GM23338 (cell line): Measurements from ENCODE around the gene OR1I1. TPM values are rescaled to one million over a fixed set of nuclear protein-coding genes. Genes with fewer than 3 reads are reported as not detected.

Experiments used
- ATAC-seq: fragments of 200-7000 bp; cut with Tn5 transposase; 3 replicates; pipeline ENCODE4 v1.9.1; 2020
- DNase-seq: peaks from one replicate; pipeline ENCODE4 v3.0.0-alpha.2; 2015; ENCODE audit warnings: low spot score
- H2AFZ ChIP-seq: fragments of 200-600 bp; sonication (generic); 2 replicates; pipeline ENCODE4 v1.8.0; 2016; ENCODE audit warnings: antibody characterized with exemption, mild to moderate bottlenecking, moderate library complexity
- H3F3A ChIP-seq: fragments of 200-600 bp; sonication (generic); replicated peaks from 2 replicates; pipeline ENCODE4 v1.8.0; 2017; ENCODE audit warnings: antibody characterized with exemption, mixed run types, low read depth
- H3K27ac ChIP-seq: fragments of 200-600 bp; sonication (generic); 2 replicates; pipeline ENCODE4 v1.6.1; 2016; ENCODE audit warnings: low read depth
- H3K27me3 ChIP-seq: fragments of 200-600 bp; sonication (generic); 2 replicates; pipeline ENCODE4 v1.8.0; 2016; ENCODE audit warnings: mild to moderate bottlenecking, mixed run types, moderate library complexity; ENCODE audit not compliant: insufficient read depth
- H3K36me3 ChIP-seq: fragments of 200-600 bp; sonication (generic); 2 replicates; pipeline ENCODE4 v1.8.0; 2016; ENCODE audit warnings: mild to moderate bottlenecking; ENCODE audit not compliant: insufficient read depth
- H3K4me1 ChIP-seq: fragments of 200-600 bp; sonication (generic); 2 replicates; pipeline ENCODE4 v1.8.0; 2016; ENCODE audit warnings: mild to moderate bottlenecking, moderate library complexity; ENCODE audit not compliant: insufficient read depth
- H3K4me2 ChIP-seq: fragments of 200-600 bp; sonication (generic); 2 replicates; pipeline ENCODE4 v1.7.1; 2017; ENCODE audit warnings: mixed run types
- H3K4me3 ChIP-seq: fragments of 200-600 bp; sonication (generic); 2 replicates; pipeline ENCODE4 v1.6.1; 2016; ENCODE audit warnings: mixed run types
- H3K79me2 ChIP-seq: fragments of 200-600 bp; sonication (generic); replicated peaks from 2 replicates; pipeline ENCODE4 v1.8.0; 2017; ENCODE audit warnings: mild to moderate bottlenecking; ENCODE audit not compliant: insufficient read depth
- H3K9me2 ChIP-seq: fragments of 200-600 bp; sonication (generic); 2 replicates; pipeline ENCODE4 v1.8.0; 2017; ENCODE audit not compliant: insufficient read depth
- H4K20me1 ChIP-seq: fragments of 200-600 bp; sonication (generic); replicated peaks from 2 replicates; pipeline ENCODE4 v1.8.0; 2017; ENCODE audit warnings: mild to moderate bottlenecking; ENCODE audit not compliant: insufficient read depth
- H3K27ac Mint-ChIP-seq: 2 replicates; pipeline ENCODE4 v1.8.0; 2020; ENCODE audit warnings: inconsistent platforms, mild to moderate bottlenecking, moderate library complexity, mixed read lengths
- H3K27me3 Mint-ChIP-seq: 3 replicates; pipeline ENCODE4 v1.8.0; 2022; ENCODE audit warnings: low read depth, mild to moderate bottlenecking, moderate library complexity, mixed read lengths, inconsistent platforms; ENCODE audit not compliant: insufficient read depth, poor library complexity
- H3K36me3 Mint-ChIP-seq: 3 replicates; pipeline ENCODE4 v1.8.0; 2021; ENCODE audit warnings: low read depth, mild to moderate bottlenecking, inconsistent platforms, moderate library complexity, mixed read lengths
- H3K4me1 Mint-ChIP-seq: 3 replicates; pipeline ENCODE4 v1.8.0; 2020; ENCODE audit warnings: mild to moderate bottlenecking, inconsistent platforms, mixed read lengths
- H3K4me3 Mint-ChIP-seq: 3 replicates; pipeline ENCODE4 v1.8.0; 2021; ENCODE audit warnings: moderate library complexity, mild to moderate bottlenecking, inconsistent platforms, mixed read lengths
- H3K9me3 Mint-ChIP-seq: 3 replicates; pipeline ENCODE4 v1.8.0; 2020; ENCODE audit warnings: moderate library complexity, mild to moderate bottlenecking, inconsistent platforms, mixed read lengths
- CREB1 ChIP-seq: fragments of 250-450 bp; sonication (Bioruptor Pico); IDR thresholded peaks from 2 replicates; pipeline ENCODE4 v1.5.0; 2020; ENCODE audit warnings: low read depth, mild to moderate bottlenecking, moderate library complexity
- ETS1 ChIP-seq: IDR thresholded peaks from 2 replicates; pipeline ENCODE4 v1.6.1; 2016; ENCODE audit warnings: antibody characterized with exemption
- EZH2phosphoT487 ChIP-seq: fragments of 200-600 bp; sonication (generic); IDR thresholded peaks from one replicate; pipeline ENCODE4 v1.8.1; 2018; ENCODE audit warnings: antibody characterized with exemption; ENCODE audit not compliant: unreplicated experiment
- JUNB ChIP-seq: IDR thresholded peaks from one replicate; pipeline ENCODE4 v1.6.1; 2016; ENCODE audit warnings: antibody characterized with exemption; ENCODE audit not compliant: unreplicated experiment
- NANOG ChIP-seq: IDR thresholded peaks from 2 replicates; pipeline ENCODE4 v1.6.1; 2016; ENCODE audit warnings: antibody characterized with exemption, borderline replicate concordance
- POLR2AphosphoS5 ChIP-seq: IDR thresholded peaks from 2 replicates; pipeline ENCODE4 v1.6.1; 2016; ENCODE audit warnings: antibody characterized with exemption, low read depth
- STAT1 ChIP-seq: IDR thresholded peaks from one replicate; pipeline ENCODE4 v1.6.1; 2016; ENCODE audit warnings: antibody characterized with exemption; ENCODE audit not compliant: unreplicated experiment
- ZNF331 ChIP-seq: fragments of 250-450 bp; sonication (Bioruptor Pico); IDR thresholded peaks from 2 replicates; pipeline ENCODE4 v1.5.0; 2020; ENCODE audit warnings: low read depth, mild to moderate bottlenecking, moderate library complexity
- polyA plus RNA-seq: library from polyadenylated mRNA; unstranded; fragments of >200 nt; fragmentation: Nextera tagmentation; extraction: Ambion mirVana; gene quantifications from 2 replicates; pipeline ENCODE4 v1.2.1, GENCODE V29; 2016
- total RNA-seq: library from RNA; depleted of rRNA; stranded (reverse); fragments of >200 nt; shearing (Covaris generic); gene quantifications from 2 replicates; pipeline ENCODE4 v1.2.3, GENCODE V29; 2014
- TF ChIP-seq, protein P1 (sequence below): fragments of 250-450 bp; sonication (Bioruptor Pico); IDR thresholded peaks from 2 replicates; pipeline ENCODE4 v1.5.0; 2020; ENCODE audit warnings: mild to moderate bottlenecking, moderate library complexity
- TF ChIP-seq, protein P2 (sequence below), 2 experiments: fragments of 200-600 bp in 1 of 2; sonication (generic) in 1 of 2; conservative IDR thresholded peaks; 2 replicates each; pipeline versions ENCODE4 v1.5.1 to v1.6.1; 2016 to 2017; ENCODE audit warnings: antibody characterized with exemption in 2 of 2, low read depth in 2 of 2, mild to moderate bottlenecking in 2 of 2, moderate library complexity in 1 of 2

The OR1I1 gene
- total and polyA plus RNA-seq, 2 experiments from 2014 or later: not detected

- TF ChIP-seq, protein P1, sequence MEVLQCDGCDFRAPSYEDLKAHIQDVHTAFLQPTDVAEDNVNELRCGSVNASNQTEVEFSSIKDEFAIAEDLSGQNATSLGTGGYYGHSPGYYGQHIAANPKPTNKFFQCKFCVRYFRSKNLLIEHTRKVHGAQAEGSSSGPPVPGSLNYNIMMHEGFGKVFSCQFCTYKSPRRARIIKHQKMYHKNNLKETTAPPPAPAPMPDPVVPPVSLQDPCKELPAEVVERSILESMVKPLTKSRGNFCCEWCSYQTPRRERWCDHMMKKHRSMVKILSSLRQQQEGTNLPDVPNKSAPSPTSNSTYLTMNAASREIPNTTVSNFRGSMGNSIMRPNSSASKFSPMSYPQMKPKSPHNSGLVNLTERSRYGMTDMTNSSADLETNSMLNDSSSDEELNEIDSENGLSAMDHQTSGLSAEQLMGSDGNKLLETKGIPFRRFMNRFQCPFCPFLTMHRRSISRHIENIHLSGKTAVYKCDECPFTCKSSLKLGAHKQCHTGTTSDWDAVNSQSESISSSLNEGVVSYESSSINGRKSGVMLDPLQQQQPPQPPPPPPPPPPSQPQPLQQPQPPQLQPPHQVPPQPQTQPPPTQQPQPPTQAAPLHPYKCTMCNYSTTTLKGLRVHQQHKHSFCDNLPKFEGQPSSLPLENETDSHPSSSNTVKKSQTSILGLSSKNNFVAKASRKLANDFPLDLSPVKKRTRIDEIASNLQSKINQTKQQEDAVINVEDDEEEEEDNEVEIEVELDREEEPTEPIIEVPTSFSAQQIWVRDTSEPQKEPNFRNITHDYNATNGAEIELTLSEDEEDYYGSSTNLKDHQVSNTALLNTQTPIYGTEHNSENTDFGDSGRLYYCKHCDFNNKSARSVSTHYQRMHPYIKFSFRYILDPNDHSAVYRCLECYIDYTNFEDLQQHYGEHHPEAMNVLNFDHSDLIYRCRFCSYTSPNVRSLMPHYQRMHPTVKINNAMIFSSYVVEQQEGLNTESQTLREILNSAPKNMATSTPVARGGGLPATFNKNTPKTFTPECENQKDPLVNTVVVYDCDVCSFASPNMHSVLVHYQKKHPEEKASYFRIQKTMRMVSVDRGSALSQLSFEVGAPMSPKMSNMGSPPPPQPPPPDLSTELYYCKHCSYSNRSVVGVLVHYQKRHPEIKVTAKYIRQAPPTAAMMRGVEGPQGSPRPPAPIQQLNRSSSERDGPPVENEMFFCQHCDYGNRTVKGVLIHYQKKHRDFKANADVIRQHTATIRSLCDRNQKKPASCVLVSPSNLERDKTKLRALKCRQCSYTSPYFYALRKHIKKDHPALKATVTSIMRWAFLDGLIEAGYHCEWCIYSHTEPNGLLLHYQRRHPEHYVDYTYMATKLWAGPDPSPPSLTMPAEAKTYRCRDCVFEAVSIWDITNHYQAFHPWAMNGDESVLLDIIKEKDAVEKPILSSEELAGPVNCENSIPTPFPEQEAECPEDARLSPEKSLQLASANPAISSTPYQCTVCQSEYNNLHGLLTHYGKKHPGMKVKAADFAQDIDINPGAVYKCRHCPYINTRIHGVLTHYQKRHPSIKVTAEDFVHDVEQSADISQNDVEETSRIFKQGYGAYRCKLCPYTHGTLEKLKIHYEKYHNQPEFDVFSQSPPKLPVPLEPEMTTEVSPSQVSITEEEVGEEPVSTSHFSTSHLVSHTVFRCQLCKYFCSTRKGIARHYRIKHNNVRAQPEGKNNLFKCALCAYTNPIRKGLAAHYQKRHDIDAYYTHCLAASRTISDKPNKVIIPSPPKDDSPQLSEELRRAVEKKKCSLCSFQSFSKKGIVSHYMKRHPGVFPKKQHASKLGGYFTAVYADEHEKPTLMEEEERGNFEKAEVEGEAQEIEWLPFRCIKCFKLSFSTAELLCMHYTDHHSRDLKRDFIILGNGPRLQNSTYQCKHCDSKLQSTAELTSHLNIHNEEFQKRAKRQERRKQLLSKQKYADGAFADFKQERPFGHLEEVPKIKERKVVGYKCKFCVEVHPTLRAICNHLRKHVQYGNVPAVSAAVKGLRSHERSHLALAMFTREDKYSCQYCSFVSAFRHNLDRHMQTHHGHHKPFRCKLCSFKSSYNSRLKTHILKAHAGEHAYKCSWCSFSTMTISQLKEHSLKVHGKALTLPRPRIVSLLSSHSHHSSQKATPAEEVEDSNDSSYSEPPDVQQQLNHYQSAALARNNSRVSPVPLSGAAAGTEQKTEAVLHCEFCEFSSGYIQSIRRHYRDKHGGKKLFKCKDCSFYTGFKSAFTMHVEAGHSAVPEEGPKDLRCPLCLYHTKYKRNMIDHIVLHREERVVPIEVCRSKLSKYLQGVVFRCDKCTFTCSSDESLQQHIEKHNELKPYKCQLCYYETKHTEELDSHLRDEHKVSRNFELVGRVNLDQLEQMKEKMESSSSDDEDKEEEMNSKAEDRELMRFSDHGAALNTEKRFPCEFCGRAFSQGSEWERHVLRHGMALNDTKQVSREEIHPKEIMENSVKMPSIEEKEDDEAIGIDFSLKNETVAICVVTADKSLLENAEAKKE (CRISPR knock-in tag): no peak
- ATAC-seq: no peak
- Histone ChIP-seq H3K36me3 (peaks cover 19% of the 10 kb centered on the region; the same call in 1 of the 2 replicates), H3K4me1 (peaks cover 11% of the 10 kb centered on the region; the same call in 1 of the 2 replicates), H3K27me3 (no peaks in the 10 kb centered on the region), H3K9me2 (0 out of 2 replicates have a peak, but pooled peaks cover 4% of the 10 kb centered on the region), H3K4me2 (peak overlapping the region; percentile 94), H2AFZ (no peak overlapping the region), H4K20me1 (peaks cover 4% of the 10 kb centered on the region; the same call in 1 of the 2 replicates), H3F3A (peaks cover 5% of the 10 kb centered on the region; the same call in 1 of the 2 replicates), H3K4me3 (no peak overlapping the region; the same call in 1 of the 2 replicates), H3K27ac (no peak overlapping the region), H3K79me2 (peaks cover 9% of the 10 kb centered on the region)
- no peak for DNase-seq
- Mint-ChIP-seq H3K4me3 (no peak overlapping the region), H3K27ac (no peak overlapping the region; the same call in 1 of the 2 replicates), H3K4me1 (peaks cover 12% of the 10 kb centered on the region), H3K36me3 (peaks cover 37% of the 10 kb centered on the region), H3K27me3 (peaks cover 7% of the 10 kb centered on the region), H3K9me3 (no peaks in the 10 kb centered on the region)
Measured at GRCh38 chr19:15108845-15109767, 27.1 kb downstream of the OR1I1 start.

DNA sequence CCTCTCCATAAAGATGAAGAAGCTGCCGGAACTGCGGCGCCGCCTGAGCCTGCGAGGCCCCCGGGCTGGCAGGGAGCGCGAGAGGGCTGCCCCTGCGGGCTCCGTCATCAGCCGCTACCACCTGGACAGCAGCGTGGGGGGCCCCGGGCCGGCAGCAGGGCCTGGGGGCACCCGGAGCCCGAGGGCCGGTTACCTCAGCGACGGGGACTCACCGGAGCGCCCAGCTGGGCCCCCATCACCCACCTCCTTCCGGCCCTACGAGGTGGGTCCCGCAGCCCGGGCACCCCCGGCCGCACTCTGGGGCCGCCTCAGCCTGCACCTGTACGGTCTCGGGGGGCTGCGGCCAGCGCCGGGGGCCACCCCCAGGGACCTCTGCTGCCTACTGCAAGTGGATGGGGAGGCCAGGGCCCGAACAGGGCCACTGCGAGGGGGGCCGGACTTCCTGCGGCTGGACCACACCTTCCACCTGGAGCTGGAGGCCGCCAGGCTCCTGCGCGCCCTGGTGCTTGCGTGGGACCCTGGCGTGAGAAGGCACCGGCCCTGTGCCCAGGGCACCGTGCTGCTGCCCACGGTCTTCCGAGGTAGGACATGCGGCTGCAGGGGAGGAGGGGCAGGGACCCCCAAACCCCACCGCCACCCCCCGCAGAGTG is 27.9 kb downstream of the OR1I1 start:
- H3K4me2 ChIP-seq: no peak overlapping the region
- Mint-ChIP-seq H3K4me1 (peaks cover 12% of the 10 kb centered on the region), H3K36me3 (peaks cover 44% of the 10 kb centered on the region), H3K27ac (no peak overlapping the region), H3K27me3 (peaks cover 10% of the 10 kb centered on the region), H3K4me3 (no peak overlapping the region), H3K9me3 (no peaks in the 10 kb centered on the region)
- H3K4me3 ChIP-seq: no peak overlapping the region
- H3K27me3 ChIP-seq: no peaks in the 10 kb centered on the region
- H3K36me3 ChIP-seq: peaks cover 20% of the 10 kb centered on the region; the same call in 1 of the 2 replicates
- H3K27ac ChIP-seq: no peak overlapping the region
- ATAC-seq (no peak), DNase-seq (no peak)
- peaks cover 6% of the 10 kb centered on the region; the same call in 1 of the 2 replicates for H3F3A ChIP-seq
- no peaks in the 10 kb centered on the region for H3K9me2 ChIP-seq
- peaks cover 9% of the 10 kb centered on the region for H3K79me2 ChIP-seq
- H2AFZ ChIP-seq: no peak overlapping the region
- H4K20me1 ChIP-seq: peaks cover 4% of the 10 kb centered on the region; the same call in 1 of the 2 replicates
- peaks cover 11% of the 10 kb centered on the region; the same call in 1 of the 2 replicates for H3K4me1 ChIP-seq
- no peak for TF ChIP-seq POLR2AphosphoS5
- no peak for TF ChIP-seq EZH2phosphoT487
- no peak for TF ChIP-seq CREB1 (CRISPR knock-in tag)
- TF ChIP-seq ETS1: no peak
- TF ChIP-seq, protein P2, sequence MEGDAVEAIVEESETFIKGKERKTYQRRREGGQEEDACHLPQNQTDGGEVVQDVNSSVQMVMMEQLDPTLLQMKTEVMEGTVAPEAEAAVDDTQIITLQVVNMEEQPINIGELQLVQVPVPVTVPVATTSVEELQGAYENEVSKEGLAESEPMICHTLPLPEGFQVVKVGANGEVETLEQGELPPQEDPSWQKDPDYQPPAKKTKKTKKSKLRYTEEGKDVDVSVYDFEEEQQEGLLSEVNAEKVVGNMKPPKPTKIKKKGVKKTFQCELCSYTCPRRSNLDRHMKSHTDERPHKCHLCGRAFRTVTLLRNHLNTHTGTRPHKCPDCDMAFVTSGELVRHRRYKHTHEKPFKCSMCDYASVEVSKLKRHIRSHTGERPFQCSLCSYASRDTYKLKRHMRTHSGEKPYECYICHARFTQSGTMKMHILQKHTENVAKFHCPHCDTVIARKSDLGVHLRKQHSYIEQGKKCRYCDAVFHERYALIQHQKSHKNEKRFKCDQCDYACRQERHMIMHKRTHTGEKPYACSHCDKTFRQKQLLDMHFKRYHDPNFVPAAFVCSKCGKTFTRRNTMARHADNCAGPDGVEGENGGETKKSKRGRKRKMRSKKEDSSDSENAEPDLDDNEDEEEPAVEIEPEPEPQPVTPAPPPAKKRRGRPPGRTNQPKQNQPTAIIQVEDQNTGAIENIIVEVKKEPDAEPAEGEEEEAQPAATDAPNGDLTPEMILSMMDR (conservative IDR thresholded peaks at IDR 0.05; ENCODE audit: low read depth in 2 of 2): no peak
- TF ChIP-seq NANOG: no peak
- no peak for TF ChIP-seq STAT1
- no peak for TF ChIP-seq JUNB
- TF ChIP-seq ZNF331 (CRISPR knock-in tag): no peak
